Measurements from ENCODE around the gene NUDT8. TPM values are rescaled to one million over a fixed set of nuclear protein-coding genes. Genes with fewer than 3 reads are reported as not detected.

Gene NUDT8
- total RNA-seq, 4 donors from 2014 or later, result 6.2 to 23.7 (median 9.6) TPM

- TF ChIP-seq CTCF (IDR thresholded peaks at IDR 0.05; ENCODE audit: low read depth), result no peak
These were observed 35.2 kb upstream of the NUDT8 start for GRCh38 chr11:67664696-67665540.

- TF ChIP-seq CTCF (IDR thresholded peaks at IDR 0.05; ENCODE audit: low read depth), result no peak
These were observed 34.5 kb upstream of the NUDT8 start for GRCh38 chr11:67664213-67664585.

GRCh38 chr11:67663532-67664212 lies 33.9 kb upstream of the NUDT8 start:
- no peak for TF ChIP-seq CTCF (IDR thresholded peaks at IDR 0.05; ENCODE audit: low read depth)

GRCh38 chr11:67662835-67663531 lies 33.2 kb upstream of the NUDT8 start:
- TF ChIP-seq CTCF (IDR thresholded peaks at IDR 0.05; ENCODE audit: low read depth), result no peak

- TF ChIP-seq CTCF (IDR thresholded peaks at IDR 0.05; ENCODE audit: low read depth), result no peak
These were observed 32.6 kb upstream of the NUDT8 start for GRCh38 chr11:67662142-67662834.

- TF ChIP-seq CTCF (IDR thresholded peaks at IDR 0.05; ENCODE audit: low read depth), result no peak
These were observed 27.6 kb upstream of the NUDT8 start for GRCh38 chr11:67657300-67657699.
